Fibroblast of villous mesenchyme (primary cell): ENCODE data around the gene MCF2L. TPM values are rescaled to one million over a fixed set of nuclear protein-coding genes. Genes with fewer than 3 reads are reported as not detected.

Source experiments
- DNase-seq: peaks from one replicate; pipeline ENCODE4 v3.0.0-alpha.2; 2010; ENCODE audit warnings: low read depth
- H3K4me3 ChIP-seq: 2 replicates; pipeline ENCODE4 v1.5.1; 2011; ENCODE audit warnings: low read depth, mild to moderate bottlenecking, low read length
- total RNA-seq: library from RNA; depleted of rRNA; stranded (reverse); fragments of >200 nt; gene quantifications from 2 replicates; pipeline ENCODE4 v1.2.3, GENCODE V29; 2012
- TF ChIP-seq, protein P1 (sequence below): IDR thresholded peaks from 2 replicates; pipeline ENCODE4 v1.5.1; 2012; ENCODE audit warnings: low read depth, mild to moderate bottlenecking, low read length; ENCODE audit not compliant: insufficient read depth

Gene MCF2L
- total RNA-seq, 1 donor: under 0.01 TPM

DNA sequence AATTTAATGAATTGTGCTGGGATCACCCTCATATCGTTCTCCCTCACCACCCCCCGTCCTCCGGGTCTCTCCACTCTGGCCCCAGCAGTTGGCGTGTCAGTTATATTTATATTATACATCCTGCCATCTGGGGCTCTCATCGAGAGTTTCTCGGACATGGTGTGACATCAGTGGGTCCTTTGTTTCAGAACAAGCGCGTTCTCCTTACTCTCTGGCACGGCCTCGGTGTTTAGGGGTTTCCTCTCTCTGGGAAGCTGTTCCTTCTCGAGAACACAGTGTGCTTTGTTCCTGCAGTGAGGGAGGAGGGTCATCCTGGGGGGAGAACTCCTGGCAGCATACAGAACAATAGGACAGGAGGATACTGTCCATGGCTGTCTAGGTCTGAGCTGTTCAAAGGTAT lies 9.8 kb upstream of the MCF2L start:
- no peak overlapping the region for H3K4me3 ChIP-seq
- TF ChIP-seq, protein P1, sequence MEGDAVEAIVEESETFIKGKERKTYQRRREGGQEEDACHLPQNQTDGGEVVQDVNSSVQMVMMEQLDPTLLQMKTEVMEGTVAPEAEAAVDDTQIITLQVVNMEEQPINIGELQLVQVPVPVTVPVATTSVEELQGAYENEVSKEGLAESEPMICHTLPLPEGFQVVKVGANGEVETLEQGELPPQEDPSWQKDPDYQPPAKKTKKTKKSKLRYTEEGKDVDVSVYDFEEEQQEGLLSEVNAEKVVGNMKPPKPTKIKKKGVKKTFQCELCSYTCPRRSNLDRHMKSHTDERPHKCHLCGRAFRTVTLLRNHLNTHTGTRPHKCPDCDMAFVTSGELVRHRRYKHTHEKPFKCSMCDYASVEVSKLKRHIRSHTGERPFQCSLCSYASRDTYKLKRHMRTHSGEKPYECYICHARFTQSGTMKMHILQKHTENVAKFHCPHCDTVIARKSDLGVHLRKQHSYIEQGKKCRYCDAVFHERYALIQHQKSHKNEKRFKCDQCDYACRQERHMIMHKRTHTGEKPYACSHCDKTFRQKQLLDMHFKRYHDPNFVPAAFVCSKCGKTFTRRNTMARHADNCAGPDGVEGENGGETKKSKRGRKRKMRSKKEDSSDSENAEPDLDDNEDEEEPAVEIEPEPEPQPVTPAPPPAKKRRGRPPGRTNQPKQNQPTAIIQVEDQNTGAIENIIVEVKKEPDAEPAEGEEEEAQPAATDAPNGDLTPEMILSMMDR: no peak
- DNase-seq: no peak

DNA sequence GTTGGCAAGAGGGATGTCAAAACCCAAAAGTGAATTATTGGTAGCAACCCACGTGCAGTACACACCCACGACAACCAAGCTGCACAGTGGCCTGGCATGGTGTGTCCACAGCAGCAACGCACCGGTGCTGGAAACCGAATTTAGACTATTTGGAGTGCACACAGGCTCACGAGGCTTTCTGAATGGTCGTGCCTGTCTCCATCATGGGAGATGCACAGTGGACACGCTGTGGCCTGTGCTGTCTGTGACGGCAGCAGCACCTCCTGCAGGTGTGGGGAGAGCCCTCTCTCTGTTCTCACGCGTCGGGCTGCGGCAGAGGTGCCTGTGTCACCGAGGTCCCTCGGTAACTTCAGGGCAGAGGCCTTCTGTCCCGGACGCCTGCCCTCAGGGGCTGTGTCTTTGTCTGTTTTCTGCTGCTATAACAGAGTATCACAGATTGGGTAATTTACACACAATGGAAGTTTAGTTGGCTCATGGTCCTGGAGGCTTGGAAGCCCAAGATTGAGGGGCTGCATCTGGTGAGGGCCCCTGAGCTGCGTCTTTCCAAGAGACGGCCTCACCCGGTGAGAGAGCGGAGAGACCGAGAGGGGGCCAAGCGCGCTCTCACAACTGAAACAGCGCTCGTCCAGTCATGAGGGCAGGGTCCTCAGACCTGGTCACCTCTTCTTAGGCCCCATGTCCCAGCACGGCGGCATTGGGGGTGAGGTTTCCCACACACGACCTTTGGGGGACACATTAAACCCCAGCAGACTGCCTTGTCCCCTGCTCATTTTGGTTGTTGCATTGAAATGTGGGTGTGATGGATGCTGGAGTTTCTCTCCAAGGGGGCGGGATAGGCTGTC lies 9.1 kb upstream of the MCF2L start:
- TF ChIP-seq, protein P1: no peak
- no peak for DNase-seq
- H3K4me3 ChIP-seq: no peak overlapping the region

DNA sequence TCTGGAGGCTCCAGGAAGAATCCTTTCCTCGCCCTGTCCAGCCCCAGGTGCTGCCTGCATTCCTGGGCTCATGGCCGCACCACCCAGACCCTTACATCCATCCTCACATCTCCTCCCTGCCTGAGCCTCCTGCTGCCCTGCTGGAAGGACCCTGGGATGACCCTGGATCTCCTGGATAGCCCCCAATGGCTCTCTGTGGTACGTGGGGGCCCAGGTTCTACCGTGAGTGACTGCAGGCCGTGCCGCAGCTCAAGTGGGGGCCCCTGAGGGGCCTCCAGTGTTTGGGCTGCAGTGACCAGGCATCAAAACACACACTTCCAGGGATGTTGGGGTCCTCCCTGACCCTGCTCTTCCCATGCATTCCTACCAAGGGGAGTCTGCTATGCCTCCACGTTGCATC lies 8.3 kb upstream of the MCF2L start:
- no peak for DNase-seq

DNA sequence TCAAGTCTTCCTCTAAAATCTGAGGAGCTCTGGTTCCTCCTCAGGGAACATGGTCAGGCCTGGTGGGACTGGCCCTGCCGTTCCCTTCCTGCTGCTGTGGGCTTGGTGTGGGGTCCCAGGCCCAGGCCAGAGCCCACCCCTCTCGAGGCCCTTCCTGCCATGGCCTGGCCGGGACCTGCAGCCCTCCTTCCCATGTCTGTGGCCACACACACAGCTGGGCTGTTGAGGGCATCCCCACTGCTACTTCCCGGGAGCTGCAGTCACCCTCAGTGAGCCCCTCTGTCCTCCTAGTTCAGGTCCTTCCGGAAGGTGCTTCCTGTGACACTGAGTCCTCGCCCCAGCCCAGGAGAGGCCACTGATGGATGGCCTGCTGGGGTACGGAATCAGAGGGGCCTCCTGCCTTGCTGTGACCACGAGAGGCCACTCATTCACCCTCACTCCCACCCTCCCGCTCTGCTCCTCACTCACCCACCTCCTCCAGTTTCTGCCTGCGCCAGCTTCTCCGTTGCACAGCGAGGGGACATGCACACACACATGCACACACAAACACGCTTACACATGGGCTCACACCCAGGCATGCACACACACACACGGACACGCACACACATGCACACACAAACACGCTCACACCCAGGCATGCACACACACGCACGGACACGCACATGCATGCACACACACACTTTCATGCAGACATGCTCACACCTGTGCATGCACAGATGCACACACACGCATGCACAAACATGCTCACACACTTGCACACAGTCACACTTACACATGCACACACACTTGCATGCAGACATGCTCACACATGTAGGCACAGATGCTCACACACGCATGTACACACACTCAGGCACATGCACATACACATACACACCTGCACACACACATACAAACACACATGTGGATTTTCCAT lies 7.3 kb upstream of the MCF2L start:
- TF ChIP-seq, protein P1: no peak
- no peak for DNase-seq
- no peak overlapping the region for H3K4me3 ChIP-seq

More for the DNA sequence above, 8.3 kb upstream of the MCF2L start:
- no peak overlapping the region for H3K4me3 ChIP-seq
- TF ChIP-seq, protein P1: no peak

DNA sequence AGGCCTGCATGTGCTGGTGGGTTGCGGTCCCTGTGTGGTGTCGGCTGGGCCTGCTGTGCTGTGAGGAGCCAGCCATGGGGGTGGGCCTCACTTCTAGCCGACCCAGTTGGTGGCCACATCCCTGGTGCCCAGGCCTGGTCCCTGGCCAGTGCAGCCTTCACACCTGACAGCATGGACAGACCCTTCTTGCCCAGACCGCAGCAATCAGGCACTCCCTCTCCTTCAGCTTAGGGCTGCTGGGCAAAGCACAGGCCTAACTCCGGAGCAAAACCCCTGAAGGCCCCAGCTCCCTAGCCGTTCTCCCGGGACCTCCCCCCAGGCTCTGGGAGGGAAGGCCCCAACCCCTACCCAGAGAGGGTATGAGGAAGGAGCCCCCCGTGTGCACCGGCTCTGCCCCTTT lies 6.6 kb upstream of the MCF2L start:
- TF ChIP-seq, protein P1: no peak
- H3K4me3 ChIP-seq: no peak overlapping the region
- DNase-seq: no peak

DNA sequence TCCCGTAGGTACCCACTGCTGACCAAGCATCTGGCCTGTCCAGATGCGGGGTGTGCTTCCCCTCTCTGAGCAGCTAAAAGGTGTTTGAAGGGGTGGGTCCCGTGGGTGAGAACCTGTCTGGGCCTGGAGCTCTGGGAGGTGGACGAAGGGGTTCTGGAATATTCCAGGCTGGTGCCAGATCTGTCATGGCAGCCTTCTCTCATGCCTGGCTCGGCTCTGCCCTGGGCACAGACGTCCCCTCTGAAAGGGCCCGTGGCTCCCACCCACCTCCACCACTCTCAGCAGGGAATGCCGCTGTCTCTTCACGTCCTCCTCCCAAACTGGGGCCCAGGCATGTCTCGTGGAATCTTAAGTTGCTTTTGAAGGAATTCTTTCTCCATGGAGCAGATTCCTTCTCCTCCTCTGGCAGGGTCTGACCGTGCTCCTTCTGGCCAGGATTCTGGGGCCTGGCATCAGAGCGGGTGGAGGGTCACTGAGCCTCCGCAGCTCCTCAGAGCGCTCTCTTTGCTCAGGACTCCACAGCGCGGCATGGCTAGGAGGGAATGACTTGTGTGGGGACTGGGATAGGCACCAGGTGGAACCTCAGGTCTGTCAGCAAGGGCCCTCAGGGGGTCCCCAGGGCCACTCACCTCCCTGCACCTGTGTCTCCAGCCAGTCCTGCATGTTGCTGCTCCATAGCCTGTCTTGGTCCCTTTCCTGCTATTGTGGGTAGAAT lies 5.9 kb upstream of the MCF2L start:
- DNase-seq: no peak
- H3K4me3 ChIP-seq: no peak overlapping the region
- TF ChIP-seq, protein P1: no peak
